NCI-H526 (cell line): Measurements from ENCODE around the gene GOLGA8K.
"Not testable (repeated sequence)": the region's sequence is repeated elsewhere in the genome, so short reads cannot be mapped to it uniquely, and the experiment has no call there.

Experiments
- DNase-seq, 2 experiments: peaks; one replicate each; lab custom pipeline; 2025; lab: John Stamatoyannopoulos, UW

The GOLGA8K gene

DNA sequence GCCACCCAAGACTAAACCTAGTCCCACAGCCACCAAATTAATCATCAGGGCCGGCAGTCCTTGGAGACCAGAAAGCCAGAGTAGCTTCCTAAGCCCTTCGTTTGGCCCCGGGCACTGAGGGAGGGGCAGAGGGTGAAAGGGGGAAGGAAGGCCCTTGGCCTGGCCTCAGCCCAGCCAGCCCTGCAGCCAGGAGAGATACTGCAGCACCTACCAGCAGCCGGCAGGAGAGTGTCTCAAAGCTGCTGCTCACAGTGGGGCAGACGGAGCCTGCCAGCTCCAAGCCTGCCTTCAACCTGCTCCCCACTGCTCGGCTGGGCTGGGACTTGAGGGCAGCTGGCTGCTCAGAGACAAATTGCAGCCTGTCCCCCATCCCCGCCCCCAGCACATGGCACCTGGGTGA lies 50.3 kb downstream of the GOLGA8K start:
- DNase-seq, result not testable (repeated sequence)

DNA sequence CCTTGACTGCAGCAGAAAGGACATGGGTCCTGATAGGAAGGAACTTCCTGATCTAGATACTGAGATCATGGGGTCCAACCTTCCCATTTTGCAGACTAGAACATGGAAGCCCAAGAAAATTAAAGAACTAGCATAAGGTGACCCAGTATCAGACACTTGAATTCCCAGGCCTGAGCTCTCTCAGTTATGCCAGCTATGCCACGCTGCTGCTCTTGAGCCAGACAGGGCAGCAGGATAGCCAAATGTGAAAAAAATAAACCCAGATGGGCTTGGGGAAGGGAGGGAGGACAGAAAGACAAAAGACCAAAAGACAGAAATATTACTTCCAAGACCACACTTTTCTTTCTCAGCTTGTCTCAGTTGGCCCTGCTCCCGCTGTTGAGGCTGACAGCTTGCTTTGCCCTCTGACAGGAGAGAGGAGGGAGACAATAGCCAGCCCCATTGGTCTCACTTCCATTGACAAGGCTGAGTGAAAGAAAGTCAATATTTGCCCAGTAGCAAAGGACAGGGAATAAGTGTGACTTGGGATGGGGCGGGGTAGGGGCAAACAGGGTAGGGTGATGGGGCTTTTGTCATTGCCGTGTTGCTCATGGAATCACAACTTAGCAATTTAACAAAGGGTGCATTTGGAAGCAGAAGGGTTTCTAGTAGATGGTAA lies 52.4 kb downstream of the GOLGA8K start:
- DNase-seq, result not testable (repeated sequence)

DNA sequence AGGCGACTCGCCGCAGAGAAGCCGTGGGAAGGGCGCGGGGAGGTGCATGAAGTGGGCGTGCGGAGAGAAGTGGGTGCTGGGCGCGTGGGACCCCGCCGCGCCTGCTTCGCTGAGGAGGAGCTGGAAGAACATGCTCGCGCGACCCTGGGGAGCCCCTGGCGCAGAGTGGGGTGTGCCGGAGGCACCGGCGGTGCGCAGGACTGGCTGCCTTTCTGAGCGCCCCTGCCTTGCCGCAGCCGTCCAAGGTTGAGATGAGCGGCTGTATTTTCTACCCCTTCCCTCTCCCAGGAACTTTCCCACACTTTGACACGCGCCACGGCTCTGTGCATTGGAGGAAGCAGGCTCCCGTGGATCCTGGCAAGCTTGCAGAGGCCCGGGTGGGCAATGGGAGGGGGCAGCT lies 56.1 kb downstream of the GOLGA8K start:
- DNase-seq, result not testable (repeated sequence)

DNA sequence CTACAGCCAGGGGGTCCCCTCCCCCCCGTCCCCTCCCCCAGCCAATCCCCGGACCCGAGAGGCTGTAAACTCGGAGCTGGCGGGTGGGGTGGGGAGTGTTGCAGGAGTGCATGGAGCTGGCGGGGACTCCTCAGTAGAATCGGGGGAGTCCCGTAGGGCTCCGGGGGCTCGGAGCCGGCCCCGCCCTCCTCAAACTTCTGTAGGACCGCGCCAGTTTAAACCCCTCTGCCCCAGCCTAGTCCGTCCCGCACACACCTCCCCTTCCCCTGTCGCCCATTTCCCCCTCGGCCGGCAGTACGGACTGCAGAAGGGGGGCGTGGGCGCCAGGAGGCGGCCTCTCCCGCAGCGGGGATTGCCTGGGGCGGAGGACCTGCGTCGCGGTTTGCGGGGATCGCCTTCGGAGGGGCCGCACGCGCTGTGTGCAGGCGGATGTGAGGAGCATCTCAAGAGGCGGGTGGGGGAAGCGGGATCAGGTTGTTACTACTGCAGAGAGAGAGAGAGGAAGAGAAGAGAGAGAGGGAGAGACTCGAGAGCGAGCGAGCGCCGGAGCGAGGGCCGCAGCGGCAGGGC lies 57.0 kb downstream of the GOLGA8K start:
- DNase-seq, result not testable (repeated sequence)

DNA sequence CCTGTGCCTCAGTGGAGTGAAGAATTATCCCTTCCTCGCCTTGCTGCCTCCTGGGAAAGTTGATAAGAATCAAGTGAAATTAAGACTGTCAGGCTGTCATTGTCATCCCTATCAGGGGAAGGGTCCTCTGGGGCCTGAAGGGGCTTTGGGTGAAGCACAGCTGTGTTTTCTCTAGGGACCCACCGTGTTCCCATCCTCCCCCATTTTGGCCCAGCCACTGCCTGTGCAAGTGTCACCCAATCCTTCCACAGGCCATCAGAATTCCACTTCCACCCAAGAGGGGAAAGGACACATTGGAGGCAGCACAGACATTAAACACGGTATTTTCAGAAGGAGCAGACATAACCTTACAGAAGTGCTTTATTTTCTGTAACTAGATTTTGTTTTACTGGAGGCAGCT lies 59.2 kb downstream of the GOLGA8K start:
- DNase-seq, result not testable (repeated sequence)
